GM21723 (cell line): ENCODE results near the gene COL9A2.

Source experiments
- ATAC-seq: cut with Tn5 transposase; IDR thresholded peaks from one replicate; pipeline ENCODE4 v1.9.1; 2021; ENCODE audit warnings: mild to moderate bottlenecking, moderate library complexity; ENCODE audit not compliant: unreplicated experiment

The COL9A2 gene

GRCh38 chr1:40305451-40305850 lies 11.6 kb downstream of the COL9A2 start:
- no peak for ATAC-seq

- no peak for ATAC-seq
Observed at GRCh38 chr1:40303790-40304189, 13.3 kb downstream of the COL9A2 start.

GRCh38 chr1:40303051-40303771 lies 13.9 kb downstream of the COL9A2 start:
- no peak for ATAC-seq

GRCh38 chr1:40302475-40302874 lies 14.6 kb downstream of the COL9A2 start:
- ATAC-seq: no peak

- no peak for ATAC-seq
Observed at GRCh38 chr1:40301541-40302299, 15.4 kb downstream of the COL9A2 start.

- no peak for ATAC-seq
Observed at GRCh38 chr1:40301066-40301465, 16.0 kb downstream of the COL9A2 start.

- ATAC-seq: no peak
Observed at GRCh38 chr1:40300651-40301050, 16.4 kb downstream of the COL9A2 start.

- ATAC-seq: no peak
Observed at GRCh38 chr1:40300249-40300567, 16.9 kb downstream of the COL9A2 start.

GRCh38 chr1:40299366-40300248 lies 17.5 kb downstream of the COL9A2 start:
- no peak for ATAC-seq

- no peak for ATAC-seq
Observed at GRCh38 chr1:40291293-40291692, 25.8 kb downstream of the COL9A2 start.

- no peak for ATAC-seq
Observed at GRCh38 chr1:40281853-40282252, 35.2 kb downstream of the COL9A2 start.

GRCh38 chr1:40276122-40276521 lies 41.0 kb downstream of the COL9A2 start:
- ATAC-seq: no peak

GRCh38 chr1:40274331-40274730 lies 42.8 kb downstream of the COL9A2 start:
- ATAC-seq: no peak

- no peak for ATAC-seq
Observed at GRCh38 chr1:40273547-40274166, 43.4 kb downstream of the COL9A2 start.

GRCh38 chr1:40272653-40273213 lies 44.4 kb downstream of the COL9A2 start:
- ATAC-seq: no peak

GRCh38 chr1:40270152-40270834 lies 46.8 kb downstream of the COL9A2 start:
- no peak for ATAC-seq

- ATAC-seq: no peak
Observed at GRCh38 chr1:40268211-40268610, 48.9 kb downstream of the COL9A2 start.

- no peak for ATAC-seq
Observed at GRCh38 chr1:40267767-40268187, 49.3 kb downstream of the COL9A2 start.

- ATAC-seq: no peak
Observed at GRCh38 chr1:40266786-40267535, 50.1 kb downstream of the COL9A2 start.
